Skeletal muscle tissue (tissue), 4 donors: ENCODE results near the gene MTCH2. TPM values are rescaled to one million over a fixed set of nuclear protein-coding genes. Genes with fewer than 3 reads are reported as not detected.

Experiments
- H3K27ac ChIP-seq: one replicate; pipeline ENCODE4 v1.7.0; 2013; ENCODE audit warnings: mild to moderate bottlenecking, low read depth, low read length, inconsistent platforms
- H3K27me3 ChIP-seq, 3 donors: one replicate each; pipeline ENCODE4 v1.7.0; 2013; ENCODE audit warnings: low read length in 3 of 3; ENCODE audit not compliant: control insufficient read depth in 3 of 3, insufficient read depth in 3 of 3
- H3K36me3 ChIP-seq, 3 donors: one replicate each; pipeline ENCODE4 v1.7.0; 2013; ENCODE audit warnings: low read length in 3 of 3; ENCODE audit not compliant: control insufficient read depth in 3 of 3, insufficient read depth in 3 of 3
- H3K4me1 ChIP-seq, 3 donors: one replicate each; pipeline ENCODE4 v1.7.0; 2013; ENCODE audit warnings: low read length in 3 of 3, mild to moderate bottlenecking in 3 of 3; ENCODE audit not compliant: control insufficient read depth in 3 of 3, insufficient read depth in 3 of 3
- H3K4me3 ChIP-seq, 3 donors: one replicate each; pipeline ENCODE4 v1.7.0; 2013; ENCODE audit warnings: low read length in 3 of 3
- H3K9ac ChIP-seq, 3 donors: one replicate each; pipeline ENCODE4 v1.7.0; 2013; ENCODE audit warnings: low read length in 3 of 3, mild to moderate bottlenecking in 3 of 3, moderate library complexity in 2 of 3, low read depth in 1 of 3
- H3K9me3 ChIP-seq, 3 donors: one replicate each; pipeline ENCODE4 v1.7.0; 2013; ENCODE audit warnings: low read length in 3 of 3; ENCODE audit not compliant: control insufficient read depth in 3 of 3
- total RNA-seq: library from RNA; depleted of rRNA; stranded (reverse); fragments of >200 nt; gene quantifications from one replicate; pipeline ENCODE4 v1.2.3, GENCODE V29; 2014
- donor health status: Osteomylitis.

MTCH2 gene
- total RNA-seq, 1 donor from 2014 or later = 41.2 TPM

- Histone ChIP-seq H3K27me3 (no peaks in the 10 kb centered on the region), H3K36me3 (peaks cover 4 to 17% (median 17%) of the 10 kb centered on the region in 3 donors), H3K9ac (no peak overlapping the region), H3K27ac (no peak overlapping the region), H3K9me3 (no peaks in the 10 kb centered on the region), H3K4me1 (peaks cover 0 to 3% (median 0%) of the 10 kb centered on the region in 3 donors), H3K4me3 (no peak overlapping the region)
These were observed 27.1 kb downstream of the MTCH2 start for GRCh38 chr11:47615249-47615648.

GRCh38 chr11:47611348-47611794 is 31.0 kb downstream of the MTCH2 start:
- no peak overlapping the region for H3K4me3 ChIP-seq
- no peak overlapping the region for H3K27ac ChIP-seq
- peaks cover 3 to 14% (median 3%) of the 10 kb centered on the region in 3 donors for H3K4me1 ChIP-seq
- H3K9ac ChIP-seq = no peak overlapping the region
- no peaks in the 10 kb centered on the region for H3K9me3 ChIP-seq
- H3K36me3 ChIP-seq = peaks cover 0 to 11% (median 0%) of the 10 kb centered on the region in 3 donors
- no peaks in the 10 kb centered on the region for H3K27me3 ChIP-seq

- Histone ChIP-seq H3K9ac (no peak overlapping the region), H3K4me1 (peaks cover 3 to 14% (median 3%) of the 10 kb centered on the region in 3 donors), H3K4me3 (no peak overlapping the region), H3K27me3 (no peaks in the 10 kb centered on the region), H3K27ac (no peak overlapping the region), H3K36me3 (peaks cover 0 to 11% (median 0%) of the 10 kb centered on the region in 3 donors), H3K9me3 (no peaks in the 10 kb centered on the region)
These were observed 32.7 kb downstream of the MTCH2 start for GRCh38 chr11:47609675-47610074.

GRCh38 chr11:47607380-47607779 is 35.0 kb downstream of the MTCH2 start:
- Histone ChIP-seq H3K9me3 (no peaks in the 10 kb centered on the region), H3K4me1 (peaks cover 3 to 14% (median 3%) of the 10 kb centered on the region in 3 donors), H3K27ac (no peak overlapping the region), H3K27me3 (no peaks in the 10 kb centered on the region), H3K4me3 (no peak overlapping the region), H3K36me3 (peaks cover 0 to 11% (median 0%) of the 10 kb centered on the region in 3 donors), H3K9ac (no peak overlapping the region)

- H3K27me3 ChIP-seq = no peaks in the 10 kb centered on the region
- peaks cover 0 to 11% (median 0%) of the 10 kb centered on the region in 3 donors for H3K36me3 ChIP-seq
- peaks cover 3 to 14% (median 3%) of the 10 kb centered on the region in 3 donors for H3K4me1 ChIP-seq
- no peak overlapping the region for H3K9ac ChIP-seq
- no peaks in the 10 kb centered on the region for H3K9me3 ChIP-seq
- no peak overlapping the region for H3K4me3 ChIP-seq
- no peak overlapping the region for H3K27ac ChIP-seq
These were observed 35.6 kb downstream of the MTCH2 start for GRCh38 chr11:47606731-47607130.

- Histone ChIP-seq H3K27me3 (no peaks in the 10 kb centered on the region), H3K36me3 (peaks cover 0 to 8% (median 0%) of the 10 kb centered on the region in 3 donors), H3K9ac (no peak overlapping the region), H3K4me3 (no peak overlapping the region), H3K9me3 (no peaks in the 10 kb centered on the region), H3K27ac (no peak overlapping the region), H3K4me1 (peaks cover 1 to 14% (median 3%) of the 10 kb centered on the region in 3 donors)
These were observed 36.4 kb downstream of the MTCH2 start for GRCh38 chr11:47605921-47606320.

- Histone ChIP-seq H3K9me3 (no peaks in the 10 kb centered on the region), H3K9ac (no peak overlapping the region), H3K27me3 (no peaks in the 10 kb centered on the region), H3K27ac (no peak overlapping the region), H3K4me3 (no peak overlapping the region), H3K4me1 (peaks cover 0 to 12% (median 3%) of the 10 kb centered on the region in 3 donors), H3K36me3 (no peaks in the 10 kb centered on the region)
These were observed 39.1 kb downstream of the MTCH2 start for GRCh38 chr11:47603295-47603694.

GRCh38 chr11:47599902-47600301 is 42.5 kb downstream of the MTCH2 start:
- Histone ChIP-seq H3K27me3 (peaks cover 0 to 5% (median 4%) of the 10 kb centered on the region in 3 donors), H3K4me3 (no peak overlapping the region), H3K36me3 (no peaks in the 10 kb centered on the region), H3K9me3 (no peaks in the 10 kb centered on the region), H3K4me1 (no peaks in the 10 kb centered on the region), H3K27ac (no peak overlapping the region), H3K9ac (no peak overlapping the region)

GRCh38 chr11:47595967-47596366 is 46.4 kb downstream of the MTCH2 start:
- Histone ChIP-seq H3K4me3 (no peak overlapping the region), H3K27me3 (peaks cover 20 to 39% (median 33%) of the 10 kb centered on the region in 3 donors), H3K9ac (no peak overlapping the region), H3K9me3 (no peaks in the 10 kb centered on the region), H3K4me1 (peaks cover 6 to 8% (median 8%) of the 10 kb centered on the region in 3 donors), H3K27ac (no peak overlapping the region), H3K36me3 (no peaks in the 10 kb centered on the region)

- Histone ChIP-seq H3K4me1 (peaks cover 6 to 8% (median 8%) of the 10 kb centered on the region in 3 donors), H3K9ac (no peak overlapping the region), H3K27ac (no peak overlapping the region), H3K4me3 (no peak overlapping the region), H3K9me3 (no peaks in the 10 kb centered on the region), H3K27me3 (peaks cover 27 to 48% (median 37%) of the 10 kb centered on the region in 3 donors), H3K36me3 (no peaks in the 10 kb centered on the region)
These were observed 47.3 kb downstream of the MTCH2 start for GRCh38 chr11:47595029-47595428.
